HG03469 (cell line): Measurements from ENCODE around the gene IAH1.
"Not testable (repeated sequence)": the region's sequence is repeated elsewhere in the genome, so short reads cannot be mapped to it uniquely, and the experiment has no call there.

Experiments
- ATAC-seq: cut with Tn5 transposase; IDR thresholded peaks from one replicate; pipeline ENCODE4 v1.9.1; 2021; ENCODE audit warnings: mild to moderate bottlenecking, moderate library complexity, moderate number of reproducible peaks; ENCODE audit not compliant: unreplicated experiment

Gene IAH1

GRCh38 chr2:9472511-9472910 lies 1.8 kb upstream of the IAH1 start:
- no peak for ATAC-seq

DNA sequence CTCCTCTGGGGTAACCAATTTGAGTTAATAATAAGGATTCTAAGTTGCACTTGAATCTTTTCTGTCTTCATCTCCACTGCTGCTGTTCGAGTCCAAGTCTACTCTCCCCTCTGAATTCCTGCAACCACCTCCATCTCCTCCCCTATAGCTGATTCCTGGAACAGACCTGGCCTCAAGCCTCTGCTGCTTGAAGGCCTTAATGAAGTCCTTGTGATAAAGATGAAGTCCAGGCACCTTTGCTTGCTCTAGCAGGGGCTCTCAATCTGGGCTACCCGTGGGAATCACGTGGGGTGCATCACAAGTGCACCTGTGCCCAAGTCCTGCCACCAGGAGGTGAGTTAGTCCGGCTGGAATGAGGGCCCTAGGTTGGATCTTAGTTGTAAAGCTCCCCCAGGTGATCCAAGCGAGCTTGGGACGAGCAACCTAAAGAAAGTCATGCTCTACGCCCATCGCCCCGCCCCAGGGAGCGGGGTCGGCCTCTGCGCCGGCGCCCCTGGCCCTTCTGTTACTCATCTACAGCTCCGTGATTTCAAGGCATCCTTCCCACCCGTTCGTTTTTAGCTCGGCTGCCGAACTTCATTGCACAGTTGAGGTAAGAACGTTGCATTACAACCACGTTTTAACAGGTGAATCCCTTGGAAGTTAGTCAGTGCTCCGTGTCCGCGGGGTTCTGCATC lies 905 bp upstream of the IAH1 start:
- ATAC-seq = no peak

DNA sequence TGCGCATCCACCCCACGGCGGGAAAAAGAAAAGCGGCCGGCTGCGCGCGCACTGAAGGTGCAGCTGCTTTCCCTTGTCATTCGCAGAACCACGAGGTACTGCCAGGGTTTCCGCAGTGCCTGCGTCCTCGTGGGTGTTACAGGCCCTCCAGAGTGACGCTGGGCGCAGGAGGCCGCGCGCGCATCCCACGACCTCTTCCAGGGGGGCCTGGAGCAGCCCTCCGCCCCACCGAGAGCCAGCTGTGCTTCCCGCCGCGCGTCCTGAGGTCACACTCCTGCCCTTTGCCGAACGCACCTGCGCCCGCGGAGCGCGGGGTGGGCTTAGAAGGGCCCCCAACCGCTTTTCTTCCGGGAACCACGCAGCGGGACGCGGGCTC lies 378 bp upstream of the IAH1 start:
- ATAC-seq = no peak

DNA sequence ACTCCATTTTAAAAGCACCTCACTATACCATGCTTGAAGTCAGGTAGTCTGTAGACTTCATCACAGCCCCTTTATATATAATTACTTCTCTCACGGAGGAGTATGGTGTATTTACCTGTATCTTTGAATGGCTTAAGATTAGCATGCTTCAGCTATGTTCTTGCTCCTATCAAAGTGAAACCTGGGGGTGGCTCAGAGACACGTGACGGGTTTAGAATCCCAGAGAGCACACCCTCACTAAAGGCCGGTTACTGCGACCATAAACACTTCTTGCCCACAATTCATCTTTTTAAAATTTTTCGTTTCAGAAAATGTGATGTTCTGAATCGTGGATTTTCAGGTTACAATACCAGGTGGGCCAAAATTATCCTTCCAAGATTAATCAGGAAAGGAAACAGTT lies 3.6 kb downstream of the IAH1 start:
- ATAC-seq = no peak

DNA sequence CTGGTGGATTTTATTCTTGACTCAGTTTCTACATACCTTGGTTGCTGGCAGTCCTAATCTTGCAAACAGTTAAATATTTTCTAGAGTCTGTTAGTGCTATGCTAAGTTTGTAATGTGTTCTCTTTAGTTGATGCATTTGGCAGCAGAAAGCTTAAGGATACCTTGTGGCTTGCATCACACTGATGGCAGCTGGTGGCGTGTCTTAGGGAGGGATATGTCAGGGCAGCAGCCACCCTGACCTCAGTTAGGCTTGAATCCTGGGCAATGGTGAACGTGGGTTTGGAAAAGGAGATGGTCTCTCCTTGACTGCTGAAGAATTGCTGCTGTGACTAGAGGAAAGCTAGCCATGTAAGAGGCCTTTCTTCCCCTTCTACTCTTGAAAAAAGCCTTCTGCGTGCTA lies 4.2 kb downstream of the IAH1 start:
- no peak for ATAC-seq

- ATAC-seq = no peak
Observed at GRCh38 chr2:9480157-9480556, 5.8 kb downstream of the IAH1 start.

DNA sequence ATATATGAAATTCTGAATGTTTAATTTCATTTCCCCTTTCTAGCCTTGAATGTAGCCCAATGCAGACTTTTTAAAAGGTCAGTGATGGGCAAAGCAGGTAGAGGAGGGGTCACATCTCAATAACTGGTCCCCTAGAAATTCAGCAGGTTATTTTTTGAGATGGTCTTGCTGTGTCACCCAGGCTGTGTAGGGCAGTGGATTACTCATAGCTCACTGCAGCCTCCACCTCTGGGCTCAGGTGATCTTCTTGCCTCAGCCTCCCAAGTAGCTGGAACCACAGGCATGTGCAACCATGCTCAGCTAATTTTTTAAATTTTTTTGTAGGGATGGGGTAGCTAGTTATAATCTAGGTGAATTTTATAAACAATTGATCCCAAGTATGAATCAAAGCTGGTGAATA lies 8.8 kb downstream of the IAH1 start:
- no peak for ATAC-seq

DNA sequence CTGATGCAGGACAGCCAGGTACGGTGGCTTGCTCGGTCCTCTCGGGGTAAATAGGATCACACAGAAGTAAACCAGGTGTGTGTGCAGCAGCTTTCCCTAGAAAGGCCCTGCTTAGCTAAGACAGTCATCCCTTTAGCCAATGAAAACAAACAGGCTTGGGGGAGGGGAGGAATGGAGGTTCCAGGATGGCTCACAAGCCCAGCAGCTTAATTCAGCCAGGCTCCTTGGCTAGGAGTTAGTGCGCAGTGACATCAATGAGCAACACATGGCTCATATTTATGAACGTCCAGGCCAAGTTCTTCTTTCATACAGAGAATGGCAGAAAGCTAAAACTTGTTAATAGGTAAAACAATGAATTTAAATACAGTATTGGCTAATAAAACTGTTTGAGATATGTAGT lies 10.2 kb downstream of the IAH1 start:
- ATAC-seq = no peak

- ATAC-seq = no peak
Observed at GRCh38 chr2:9488583-9489547, 14.5 kb downstream of the IAH1 start.

- no peak for ATAC-seq
Observed at GRCh38 chr2:9490789-9491188, 16.4 kb downstream of the IAH1 start.

DNA sequence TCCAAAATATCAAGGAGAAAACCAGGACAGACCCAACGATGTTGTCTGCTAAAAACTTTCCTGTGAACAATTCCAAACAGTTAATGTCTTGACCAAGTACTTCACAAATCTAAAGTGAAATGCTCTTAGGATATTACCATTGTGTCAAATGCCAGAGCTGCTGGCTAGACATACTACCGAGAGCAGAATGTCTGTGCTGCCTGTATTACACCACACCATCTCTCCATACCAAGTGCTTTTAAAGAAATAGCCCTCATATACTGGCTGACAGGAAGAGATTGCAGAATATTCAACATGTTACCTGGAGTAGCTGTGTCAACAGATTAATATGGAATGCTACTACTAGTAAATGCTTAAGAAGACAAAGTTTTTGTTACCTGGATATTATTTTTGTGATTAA lies 18.6 kb downstream of the IAH1 start:
- ATAC-seq = no peak

DNA sequence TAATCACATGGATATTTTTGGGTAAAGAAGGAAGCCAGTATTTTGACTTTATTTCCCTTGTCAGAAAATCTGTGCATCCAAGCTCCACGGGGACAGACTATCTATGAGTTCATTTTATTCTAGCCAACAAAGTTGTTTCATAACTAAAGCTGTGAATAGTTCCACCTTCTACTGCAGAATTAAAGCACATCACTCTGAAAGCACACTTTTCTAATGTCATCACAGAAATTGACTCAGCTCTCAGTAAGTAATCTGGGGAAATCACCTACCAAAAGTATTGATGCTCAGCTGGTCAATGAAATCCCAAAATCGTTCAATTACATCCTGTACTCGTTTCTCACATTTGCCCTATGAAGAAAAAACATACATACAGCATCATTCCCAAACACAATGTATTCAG lies 19.1 kb downstream of the IAH1 start:
- no peak for ATAC-seq

- no peak for ATAC-seq
Observed at GRCh38 chr2:9494081-9494480, 19.7 kb downstream of the IAH1 start.

DNA sequence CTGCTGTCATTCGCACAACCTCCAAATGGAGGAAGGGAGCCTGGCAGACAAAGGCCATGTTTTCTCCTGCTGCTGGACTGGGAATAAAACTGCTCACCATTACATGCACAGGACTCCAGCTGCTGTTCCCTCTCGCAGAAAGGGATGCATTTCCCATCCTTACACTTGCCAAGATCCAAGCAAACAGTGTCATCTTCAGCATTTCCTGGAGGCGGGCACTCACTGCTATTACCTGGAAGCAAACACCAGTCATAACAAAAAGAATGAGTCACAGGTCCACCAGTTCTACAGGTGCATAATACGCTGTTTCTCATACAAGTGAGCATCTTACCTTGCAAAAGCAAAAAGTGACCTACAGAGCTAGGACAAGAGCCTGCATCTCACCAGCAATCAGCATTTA lies 22.7 kb downstream of the IAH1 start:
- ATAC-seq = no peak

GRCh38 chr2:9498210-9498609 lies 23.9 kb downstream of the IAH1 start:
- no peak for ATAC-seq

- no peak for ATAC-seq
Observed at GRCh38 chr2:9508931-9509330, 34.6 kb downstream of the IAH1 start.

DNA sequence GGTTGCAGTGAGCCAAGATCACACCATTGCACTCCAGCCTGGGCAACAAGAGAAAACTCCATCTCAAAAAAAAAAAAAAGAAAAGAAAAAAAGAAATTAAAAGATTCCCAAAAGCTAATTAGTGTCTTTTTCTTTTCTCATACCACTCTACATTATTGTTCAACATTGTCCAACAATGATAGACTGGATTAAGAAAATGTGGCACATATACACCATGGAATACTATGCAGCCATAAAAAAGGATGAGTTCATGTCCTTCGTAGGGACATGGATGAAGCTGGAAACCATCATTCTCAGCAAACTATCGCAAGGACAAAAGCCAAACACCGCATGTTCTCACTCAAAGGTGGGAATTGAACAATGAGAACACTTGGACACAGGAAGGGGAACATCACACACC lies 39.6 kb downstream of the IAH1 start:
- not testable (repeated sequence) for ATAC-seq

GRCh38 chr2:9517118-9517782 lies 42.9 kb downstream of the IAH1 start:
- no peak for ATAC-seq

- ATAC-seq = no peak
Observed at GRCh38 chr2:9518163-9518562, 43.8 kb downstream of the IAH1 start.

DNA sequence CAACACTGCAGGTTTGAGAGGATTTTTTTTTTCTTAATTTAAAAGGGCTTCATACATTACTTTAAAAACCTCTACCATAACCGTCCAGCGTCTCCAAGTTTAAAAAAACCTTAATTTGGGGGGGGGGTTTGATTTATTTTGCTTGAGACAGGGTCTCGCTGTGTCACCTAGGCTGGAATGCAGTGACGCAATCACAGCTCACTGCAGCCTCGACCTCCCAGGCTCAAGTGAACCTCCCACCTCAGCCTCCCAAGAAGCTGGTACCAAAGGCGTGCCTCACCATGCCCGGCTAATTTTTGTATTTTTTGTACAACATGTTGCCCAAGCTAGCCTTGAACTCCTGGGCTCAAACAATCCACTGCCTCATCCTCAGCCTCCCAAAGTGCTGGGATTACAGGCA lies 44.4 kb downstream of the IAH1 start:
- no peak for ATAC-seq

- no peak for ATAC-seq
Observed at GRCh38 chr2:9519250-9519649, 44.9 kb downstream of the IAH1 start.

DNA sequence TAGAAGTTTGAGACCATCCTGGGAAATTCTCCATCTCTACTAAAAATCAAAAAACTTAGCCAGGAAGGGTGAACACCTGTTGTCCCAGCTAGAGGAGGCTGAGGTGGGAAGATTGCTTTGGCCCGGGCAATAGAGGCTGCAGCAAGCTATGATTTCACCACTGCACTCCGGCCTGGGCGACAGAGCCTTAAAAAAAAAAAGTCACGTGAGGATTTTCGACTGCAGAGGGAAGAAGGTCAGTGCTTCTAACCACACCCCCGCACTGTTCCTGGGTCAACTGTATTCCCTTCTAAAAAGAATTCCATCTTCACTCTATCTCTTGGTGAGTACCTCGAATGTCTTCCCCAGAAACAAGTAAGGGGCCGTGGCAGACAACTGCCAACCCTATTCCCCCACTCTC lies 49.9 kb downstream of the IAH1 start:
- no peak for ATAC-seq
